GM19395 (cell line): Measurements from ENCODE around the gene MAP3K10.
"Not testable (repeated sequence)": the region's sequence is repeated elsewhere in the genome, so short reads cannot be mapped to it uniquely, and the experiment has no call there.

Experiments
- ATAC-seq: cut with Tn5 transposase; IDR thresholded peaks from one replicate; pipeline ENCODE4 v1.9.1; 2021; ENCODE audit warnings: mild to moderate bottlenecking, moderate library complexity; ENCODE audit not compliant: unreplicated experiment

The MAP3K10 gene

GRCh38 chr19:40216013-40216776 is 25.0 kb downstream of the MAP3K10 start:
- ATAC-seq: no peak

DNA sequence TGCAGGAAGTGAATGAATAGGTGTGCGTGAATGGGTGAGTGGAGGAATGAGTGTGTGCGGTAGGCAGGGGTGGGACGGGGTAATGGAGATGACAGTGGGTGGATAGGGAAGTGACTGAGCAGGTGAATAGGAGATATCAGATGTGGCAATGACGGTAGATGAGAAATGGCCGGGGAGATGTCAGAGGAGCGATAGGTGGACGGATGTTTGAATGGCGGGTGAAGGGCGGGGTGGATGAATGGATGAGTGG is 25.5 kb downstream of the MAP3K10 start:
- ATAC-seq: no peak

DNA sequence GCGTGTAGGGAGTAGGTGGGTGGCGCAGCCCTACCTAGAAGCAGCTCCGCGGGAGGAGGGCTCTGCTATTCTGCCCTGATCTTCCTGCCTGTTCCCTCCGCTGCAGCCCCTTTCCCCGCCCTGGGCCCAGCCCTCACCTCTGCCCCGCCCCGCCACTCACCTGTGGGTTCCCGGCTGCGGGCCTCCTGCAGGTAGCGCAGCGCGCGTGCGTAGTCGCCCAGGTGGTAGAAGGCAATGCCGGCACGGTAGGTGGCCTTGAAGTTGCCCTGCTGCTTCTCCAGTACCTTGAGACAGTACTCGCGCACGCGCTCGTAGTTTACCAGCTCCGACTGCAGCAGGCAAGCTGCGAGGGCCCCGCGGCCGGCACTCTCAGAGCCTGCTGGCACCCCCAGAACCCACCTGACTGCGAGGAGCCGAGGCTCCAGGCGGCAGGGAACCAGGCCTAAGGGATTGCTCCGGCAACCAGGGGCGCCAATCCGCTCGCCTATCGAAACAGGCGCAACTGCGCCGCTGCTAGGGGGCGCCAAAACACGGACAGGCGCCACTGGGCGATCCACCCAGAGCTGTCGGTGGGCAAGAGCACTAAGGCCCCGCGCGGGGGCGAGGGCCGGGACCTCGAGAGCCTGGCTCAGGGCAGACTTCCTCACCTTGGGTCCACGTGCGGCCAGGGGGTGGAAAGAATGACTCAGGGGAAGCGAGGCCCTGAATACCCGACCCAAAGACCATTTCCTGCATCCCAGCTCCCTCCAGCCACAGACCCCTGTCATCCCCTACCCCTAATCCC is 26.0 kb downstream of the MAP3K10 start:
- ATAC-seq: no peak

DNA sequence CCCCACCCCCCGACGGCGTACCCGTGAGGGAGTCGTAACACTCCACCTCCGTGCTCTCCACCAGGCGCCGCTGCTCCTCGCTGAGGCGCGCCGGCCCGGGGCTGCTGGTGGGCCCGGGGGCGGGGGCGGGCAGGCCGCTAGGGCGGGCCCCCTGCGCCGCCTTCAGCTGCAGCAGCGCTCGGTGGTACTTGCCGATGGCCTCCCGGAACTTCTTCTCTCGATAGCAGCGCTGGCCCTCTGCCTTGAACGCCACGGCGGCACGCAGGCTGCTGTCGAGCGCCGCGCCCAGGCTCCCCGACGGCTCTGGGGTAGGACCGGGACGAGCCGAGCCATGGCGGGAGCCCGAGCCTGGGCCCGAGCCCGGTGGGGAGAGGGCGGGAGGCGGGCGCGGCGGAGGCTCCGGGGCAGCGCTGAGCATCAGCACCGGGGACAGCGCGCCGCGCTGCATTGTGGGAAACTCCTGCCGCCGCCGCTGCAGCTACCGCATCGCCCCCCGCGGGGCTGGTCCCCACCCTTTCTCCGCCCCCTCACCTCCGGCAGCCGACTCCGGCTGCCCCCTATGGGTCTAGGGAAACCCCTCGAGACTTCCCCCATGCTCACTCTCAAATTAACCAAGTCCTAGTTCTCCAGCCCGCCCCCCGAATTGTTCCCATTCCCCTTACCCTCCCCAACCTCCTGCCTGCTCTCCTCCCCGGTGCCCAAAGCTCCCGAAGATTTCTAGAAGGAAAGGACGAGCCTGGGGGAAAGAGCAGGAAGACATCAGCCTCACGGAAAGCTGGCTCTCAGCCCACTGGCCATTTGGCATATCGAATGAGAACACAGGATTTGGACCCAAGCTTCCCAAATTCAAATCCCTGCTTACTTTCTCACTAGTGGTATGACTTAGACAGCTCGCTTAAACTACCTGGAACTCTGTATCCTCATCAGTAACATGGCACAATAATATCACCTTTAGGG is 27.0 kb downstream of the MAP3K10 start, which contains the start of gene TTC9B:
Gene TTC9B, minus strand, starts transcription at position 451 of the 957 bp plus-strand sequence. Its CDS starts 3 bp downstream, at position 448.
- ATAC-seq: no peak

GRCh38 chr19:40219029-40219428 is 27.8 kb downstream of the MAP3K10 start:
- not testable (repeated sequence) for ATAC-seq

- no peak for ATAC-seq
Observed at GRCh38 chr19:40219721-40220276, 28.6 kb downstream of the MAP3K10 start.

DNA sequence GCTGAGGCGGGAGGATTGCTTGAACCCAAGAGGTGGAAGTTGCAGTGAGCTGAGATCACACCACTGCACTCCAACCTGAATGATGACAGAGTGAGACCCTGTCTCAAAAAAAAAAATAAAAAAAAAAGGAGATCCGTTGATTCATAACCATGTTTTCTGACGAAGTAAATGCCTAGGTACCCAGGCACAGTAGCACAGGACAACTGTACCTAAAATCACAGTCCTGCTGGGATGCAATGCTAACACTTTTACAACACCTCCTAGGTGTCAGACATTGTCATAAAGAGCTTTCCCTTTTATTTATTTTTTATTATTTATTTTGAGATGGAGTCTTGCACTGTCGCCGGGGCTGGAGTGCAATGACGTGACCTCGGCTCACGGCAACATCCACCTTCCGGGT is 29.4 kb downstream of the MAP3K10 start:
- no peak for ATAC-seq

- ATAC-seq: no peak
Observed at GRCh38 chr19:40221858-40222619, 30.8 kb downstream of the MAP3K10 start.

DNA sequence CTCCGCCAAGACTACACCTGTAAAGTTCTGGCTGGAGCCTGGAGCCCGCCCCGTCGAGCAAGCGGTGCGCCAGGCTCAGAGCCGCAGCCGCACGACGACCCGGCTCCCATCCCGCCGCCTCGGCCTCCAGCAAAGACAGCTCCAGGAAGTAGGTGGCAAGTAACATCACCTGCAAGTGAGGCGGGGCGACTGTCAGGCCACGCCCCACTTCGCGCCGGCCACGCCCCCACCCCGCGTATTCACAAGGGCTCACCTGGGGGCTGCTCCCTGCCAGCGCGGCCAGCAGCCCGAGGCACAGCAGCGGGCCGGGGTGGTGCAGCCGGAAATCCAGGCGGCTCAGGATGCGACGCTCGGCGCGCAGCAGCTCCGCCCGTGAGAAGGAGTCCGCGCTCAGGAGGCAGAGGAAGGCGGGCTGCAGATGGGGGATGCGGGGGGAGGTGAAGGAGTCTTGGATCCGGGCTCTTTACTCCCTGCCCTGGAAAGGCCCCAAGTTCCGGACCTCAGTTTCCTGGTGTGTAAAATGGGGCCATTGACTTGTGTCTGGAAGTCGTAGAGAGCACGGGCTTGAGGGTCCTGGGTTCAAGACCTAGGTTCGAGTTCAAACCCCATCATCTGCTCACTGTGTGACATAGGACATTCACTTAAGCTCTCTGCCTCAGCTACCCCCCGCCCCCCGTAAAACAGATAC is 32.1 kb downstream of the MAP3K10 start:
- ATAC-seq: no peak

DNA sequence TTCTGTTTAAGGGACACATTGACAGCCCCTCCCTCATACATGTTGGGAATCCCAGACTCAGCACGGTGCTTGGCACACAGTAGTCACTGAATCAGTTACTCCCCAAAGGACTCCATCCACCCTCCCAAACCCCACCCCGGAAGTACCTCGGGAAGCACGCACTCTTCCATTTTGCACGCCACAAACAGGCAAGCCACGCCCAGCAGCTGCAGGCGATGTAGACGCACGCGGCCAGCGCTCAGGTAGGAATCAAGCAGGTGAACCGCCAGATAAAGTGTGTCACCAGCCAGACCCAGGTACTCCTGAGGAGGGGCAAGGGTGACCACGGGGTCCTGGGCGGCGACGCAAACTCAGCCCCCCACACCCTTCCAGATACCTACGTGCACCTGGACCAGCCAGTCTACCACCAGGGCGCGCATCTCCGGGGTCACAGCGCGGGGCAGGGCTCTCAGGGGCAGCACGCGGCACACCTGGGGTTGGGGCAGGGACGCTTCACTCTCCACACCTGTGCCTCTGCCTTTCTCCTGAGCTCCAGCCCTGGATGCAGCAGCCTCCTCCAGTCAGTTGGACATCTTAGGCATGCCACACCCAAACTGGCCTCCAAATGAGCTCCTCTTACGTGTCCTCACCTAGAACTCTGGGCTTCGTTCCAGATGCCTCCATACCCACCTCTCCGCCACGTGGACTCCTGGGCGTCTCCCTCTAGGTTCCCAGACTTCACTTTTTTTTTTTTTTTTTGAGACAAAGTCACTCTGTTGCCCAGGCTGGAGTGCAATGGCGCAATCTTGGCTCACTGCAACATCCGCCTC is 33.3 kb downstream of the MAP3K10 start:
- ATAC-seq: no peak

DNA sequence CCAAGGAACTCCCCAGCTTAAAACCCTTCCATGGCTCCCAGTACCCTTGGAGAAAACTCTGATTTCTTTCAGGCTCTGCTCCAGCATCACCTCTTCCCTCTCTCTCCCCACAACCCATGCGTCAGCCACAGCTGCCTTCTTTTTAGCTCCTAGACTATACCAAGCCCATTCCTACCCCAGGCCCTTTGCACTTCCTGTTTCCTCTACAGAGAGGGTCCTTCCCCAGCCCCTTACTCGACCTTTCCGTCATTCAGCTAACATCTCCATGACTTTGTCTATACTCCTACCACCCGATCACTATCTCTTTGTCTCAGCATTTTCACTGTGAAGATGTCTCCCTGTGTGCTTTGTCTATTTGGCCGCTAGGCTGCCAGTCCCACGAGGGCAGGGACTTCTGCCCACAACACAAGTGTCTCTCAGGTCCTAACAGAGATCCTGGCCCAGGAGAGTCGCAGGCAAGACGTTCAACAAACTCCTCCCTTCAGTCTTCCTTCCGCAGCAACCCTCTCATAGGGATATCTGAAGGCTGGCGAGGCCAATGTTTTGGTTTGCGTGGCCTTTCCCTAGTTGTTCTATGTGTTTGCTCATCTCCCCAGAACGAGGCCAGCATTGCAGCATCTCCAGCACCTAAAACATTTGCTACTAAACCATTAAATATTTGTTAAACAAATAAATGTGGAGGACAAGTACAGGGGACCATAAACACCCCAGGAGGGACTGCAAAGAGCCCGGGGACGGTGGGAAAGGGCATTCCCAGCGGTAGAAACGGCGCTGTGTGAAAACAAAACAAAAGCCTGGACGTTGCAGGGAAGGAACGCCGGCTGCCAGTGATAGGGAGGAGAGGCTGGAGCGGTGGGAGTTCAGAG is 34.4 kb downstream of the MAP3K10 start:
- no peak for ATAC-seq

DNA sequence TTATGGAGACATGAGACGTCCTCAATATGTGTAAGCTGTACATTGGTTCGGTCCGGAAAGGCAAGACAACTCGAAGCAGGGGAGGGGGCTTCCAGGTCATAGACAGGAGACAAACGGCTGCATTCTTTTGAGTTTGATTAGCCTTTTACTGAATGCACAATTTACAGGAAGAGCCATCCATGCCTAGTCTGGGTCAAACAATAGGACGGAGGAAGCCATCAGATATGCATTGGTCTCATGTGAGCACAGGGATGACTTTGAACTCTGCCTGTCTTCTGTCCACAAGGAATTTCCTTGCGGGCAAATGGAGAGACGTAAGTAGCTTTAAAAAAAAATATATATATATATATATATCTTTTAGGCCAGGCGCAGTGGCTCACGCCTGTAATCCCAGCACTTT is 37.1 kb downstream of the MAP3K10 start:
- no peak for ATAC-seq

GRCh38 chr19:40228863-40229262 is 37.6 kb downstream of the MAP3K10 start:
- no peak for ATAC-seq

DNA sequence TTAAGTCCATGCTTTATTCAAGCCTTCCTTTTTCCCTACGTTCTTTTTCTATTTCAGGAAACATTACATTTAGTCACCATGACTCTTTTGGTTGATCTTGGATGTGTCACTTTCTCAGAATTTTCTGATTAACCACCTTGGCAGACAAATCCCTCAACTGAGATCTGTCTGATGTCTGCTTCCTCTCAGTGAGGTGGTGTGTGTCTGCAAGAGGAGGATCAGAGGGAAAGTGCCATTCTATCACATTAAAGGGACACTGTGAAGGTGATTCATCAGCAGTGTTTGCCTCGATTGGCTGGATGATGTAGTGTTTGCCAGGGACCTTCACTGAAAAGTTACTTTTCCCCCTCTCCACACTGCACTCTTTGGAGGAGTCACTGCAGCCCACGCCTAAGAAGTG is 38.3 kb downstream of the MAP3K10 start:
- ATAC-seq: no peak

DNA sequence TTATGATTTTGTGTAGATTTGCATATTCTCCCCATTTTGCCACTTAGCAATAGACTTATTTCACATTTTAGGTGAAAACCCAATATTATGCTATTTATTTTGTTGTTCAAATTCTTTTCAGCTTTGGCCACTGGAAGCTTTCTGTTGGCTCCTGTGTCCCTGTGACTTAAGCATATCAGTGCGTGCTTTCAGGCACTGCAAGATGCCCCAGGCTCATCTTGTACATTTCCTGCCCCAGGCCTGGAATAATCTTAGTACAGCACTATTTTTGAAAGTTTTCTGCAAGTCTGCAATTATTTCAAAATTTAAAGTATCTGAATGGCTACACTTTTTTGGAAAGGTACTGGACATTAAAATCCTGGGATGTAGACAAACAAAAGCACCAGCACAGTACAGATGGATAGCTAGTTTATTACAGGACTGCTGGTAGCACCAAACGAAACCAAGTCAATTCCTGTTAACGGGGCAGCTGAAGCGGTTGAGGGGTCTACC is 38.7 kb downstream of the MAP3K10 start:
- no peak for ATAC-seq

GRCh38 chr19:40231057-40231456 is 39.8 kb downstream of the MAP3K10 start:
- ATAC-seq: no peak

GRCh38 chr19:40231544-40232424 is 40.6 kb downstream of the MAP3K10 start:
- ATAC-seq: no peak
